ENCODE results near the gene PPFIA2.

- no peak for TF ChIP-seq CTCF (conservative IDR thresholded peaks at IDR 0.05)
- TF ChIP-seq ZFX (IDR thresholded peaks at IDR 0.05), result no peak
Measured at GRCh38 chr12:81705586-81705985, 53.6 kb downstream of the PPFIA2 start.
